Neuronal stem cell (in vitro differentiated cells): ENCODE measurements around the gene KCNG4.

Source experiments
- DNase-seq: peaks from one replicate; pipeline ENCODE4 v3.0.0-alpha.2; 2013; ENCODE audit warnings: low spot score
- H2AFZ ChIP-seq: one replicate; pipeline ENCODE4 v1.6.1; 2013; ENCODE audit warnings: mild to moderate bottlenecking, low read length, inconsistent platforms
- H2AK5ac ChIP-seq: 2 replicates; pipeline ENCODE4 v1.6.1; 2013; ENCODE audit warnings: low read depth, mild to moderate bottlenecking, inconsistent platforms, low read length, moderate library complexity, mixed read lengths
- H2BK120ac ChIP-seq: 2 replicates; pipeline ENCODE4 v1.6.1; 2013; ENCODE audit warnings: low read depth, mild to moderate bottlenecking, inconsistent platforms, low read length, moderate library complexity, mixed read lengths
- H2BK12ac ChIP-seq: one replicate; pipeline ENCODE4 v1.6.1; 2013; ENCODE audit warnings: low read length, inconsistent platforms
- H2BK15ac ChIP-seq: 2 replicates; pipeline ENCODE4 v1.6.1; 2013; ENCODE audit warnings: mild to moderate bottlenecking, low read length, inconsistent platforms, mixed read lengths
- H2BK5ac ChIP-seq: one replicate; pipeline ENCODE4 v1.6.1; 2013; ENCODE audit warnings: inconsistent platforms, mild to moderate bottlenecking, low read length, moderate library complexity
- H3K14ac ChIP-seq: one replicate; pipeline ENCODE4 v1.6.1; 2013; ENCODE audit warnings: low read length, inconsistent platforms
- H3K18ac ChIP-seq: 2 replicates; pipeline ENCODE4 v1.6.1; 2013; ENCODE audit warnings: low read length, inconsistent platforms
- H3K23ac ChIP-seq: 2 replicates; pipeline ENCODE4 v1.6.1; 2013; ENCODE audit warnings: low read depth, mild to moderate bottlenecking, mixed read lengths, low read length, inconsistent platforms; ENCODE audit not compliant: poor library complexity
- H3K27ac ChIP-seq: replicated peaks from 3 replicates; pipeline ENCODE4 v1.5.1; 2013; ENCODE audit warnings: low read length, inconsistent platforms
- H3K27me3 ChIP-seq, 3 experiments: 2 replicates each; pipeline ENCODE4 v1.6.1; 2013; ENCODE audit warnings: low read length in 3 of 3, mild to moderate bottlenecking in 2 of 3, inconsistent platforms in 1 of 3, low read depth in 1 of 3, mixed read lengths in 1 of 3, moderate library complexity in 1 of 3; ENCODE audit not compliant: control insufficient read depth in 3 of 3, insufficient read depth in 3 of 3
- H3K36me3 ChIP-seq, 2 donors: replicated peaks in 1 of 2; 2 replicates each; pipeline ENCODE4 v1.6.1; 2013; ENCODE audit warnings: low read length in 2 of 2; ENCODE audit not compliant: control insufficient read depth in 2 of 2, insufficient read depth in 2 of 2
- H3K4ac ChIP-seq: 2 replicates; pipeline ENCODE4 v1.6.1; 2013; ENCODE audit warnings: inconsistent platforms, mild to moderate bottlenecking, low read length, moderate library complexity
- H3K4me1 ChIP-seq, 2 donors: 1 replicate in 1 of 2; 2 replicates in 1 of 2; pipeline ENCODE4 v1.6.1; 2013; ENCODE audit warnings: low read length in 2 of 2, low read depth in 1 of 2; ENCODE audit not compliant: control insufficient read depth in 2 of 2, insufficient read depth in 1 of 2
- H3K4me2 ChIP-seq: one replicate; pipeline ENCODE4 v1.6.1; 2013; ENCODE audit warnings: mild to moderate bottlenecking, low read length, inconsistent platforms; ENCODE audit not compliant: insufficient read depth, poor library complexity, severe bottlenecking
- H3K4me3 ChIP-seq, 2 donors: 2 replicates each; pipeline ENCODE4 v1.5.1; 2013; ENCODE audit warnings: low read length in 2 of 2, mild to moderate bottlenecking in 2 of 2, inconsistent platforms in 1 of 2, moderate library complexity in 1 of 2
- H3K79me1 ChIP-seq: one replicate; pipeline ENCODE4 v1.6.1; 2013; ENCODE audit warnings: low read depth, mild to moderate bottlenecking, inconsistent platforms, low read length, moderate library complexity
- H3K9ac ChIP-seq: one replicate; pipeline ENCODE4 v1.6.1; 2013; ENCODE audit warnings: mild to moderate bottlenecking, low read depth, low read length, inconsistent platforms; ENCODE audit not compliant: poor library complexity
- H3K9me3 ChIP-seq, 2 donors: replicated peaks in 1 of 2; 2 replicates each; pipeline versions ENCODE3 to v1.6.1; 2013; ENCODE audit warnings: low read length in 2 of 2, mild to moderate bottlenecking in 2 of 2, inconsistent platforms in 1 of 2, low read depth in 1 of 2, mixed read lengths in 1 of 2, moderate library complexity in 1 of 2; ENCODE audit not compliant: control insufficient read depth in 2 of 2, insufficient read depth in 1 of 2
- H4K8ac ChIP-seq: one replicate; pipeline ENCODE4 v1.6.1; 2013; ENCODE audit warnings: low read depth, mild to moderate bottlenecking, inconsistent platforms, low read length, moderate library complexity
- H4K91ac ChIP-seq: one replicate; pipeline ENCODE4 v1.6.1; 2013; ENCODE audit warnings: low read length, low read depth, mild to moderate bottlenecking, inconsistent platforms; ENCODE audit not compliant: poor library complexity
- WGBS, 2 donors: extraction: QIAGEN DNeasy Blood & Tissue Kit; methylation state at CpG; one replicate each; pipeline ENCODE4 v1.1.7; 2013; ENCODE audit warnings: missing lambda C conversion rate in 2 of 2, mixed read lengths in 1 of 2; ENCODE audit not compliant: insufficient read length in 2 of 2, insufficient replicate concordance in 1 of 2; ENCODE audit errors: extremely low coverage in 2 of 2; 5-methylcytosine and 5-hydroxymethylcytosine counted together

Gene KCNG4

DNA sequence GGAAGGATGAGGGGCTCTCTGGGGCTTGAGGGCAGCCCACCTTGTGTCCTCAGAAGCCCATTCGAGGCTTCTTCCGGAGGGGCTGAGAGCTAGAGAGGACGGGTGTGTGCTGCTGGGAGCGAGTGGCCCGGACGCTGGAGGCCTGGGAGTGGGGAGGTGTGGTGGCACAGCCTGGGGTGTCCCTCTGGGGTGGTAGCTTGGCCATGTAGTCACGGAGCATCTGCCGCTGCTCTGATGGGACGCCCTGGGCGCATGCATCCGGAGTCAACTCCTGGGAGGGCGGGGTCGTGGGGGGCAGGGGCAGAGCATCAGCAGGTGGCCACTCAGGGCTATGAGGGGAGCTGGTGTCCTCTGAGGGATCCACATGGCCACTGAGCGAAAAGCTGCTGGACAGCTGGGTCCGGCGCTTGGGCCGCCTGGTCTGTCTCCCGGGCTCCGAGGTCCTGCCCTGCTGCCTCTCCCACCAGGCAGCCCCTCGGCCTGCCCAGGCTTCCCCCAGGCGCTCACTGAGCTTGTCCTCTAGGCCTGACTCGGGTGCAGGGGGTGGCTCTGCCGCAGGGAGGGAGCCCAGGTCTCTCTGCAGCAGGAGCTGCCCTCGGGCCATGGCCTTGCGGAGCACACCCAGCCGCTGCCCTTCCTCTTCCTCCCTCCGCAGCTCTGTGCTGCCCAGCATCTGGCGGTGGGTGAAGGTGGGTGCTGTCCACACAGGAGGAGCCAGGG is 60.8 kb downstream of the KCNG4 start:
- H3K18ac ChIP-seq, result no peak overlapping the region
- H4K91ac ChIP-seq, result no peak overlapping the region
- no peaks in the 10 kb centered on the region for H3K27me3 ChIP-seq
- H3K9me3 ChIP-seq, result no peaks in the 10 kb centered on the region
- no peak overlapping the region for H3K4me3 ChIP-seq
- H3K27ac ChIP-seq, result no peak overlapping the region
- no peak overlapping the region for H2AFZ ChIP-seq
- H2BK12ac ChIP-seq, result no peak overlapping the region
- DNase-seq, result no peak
- no peak overlapping the region for H2AK5ac ChIP-seq
- H3K14ac ChIP-seq, result no peak overlapping the region
- no peak overlapping the region for H3K4ac ChIP-seq
- peaks cover 6% of the 10 kb centered on the region for H3K79me1 ChIP-seq
- H3K4me2 ChIP-seq, result no peak overlapping the region
- peak overlapping the region; percentile 21 for H3K9ac ChIP-seq
- WGBS, 2 donors, result no CpG with 5 or more reads among the region's 28 CpGs
- no peak overlapping the region for H3K23ac ChIP-seq
- peaks cover 0 to 15% of the 10 kb centered on the region in 2 donors for H3K4me1 ChIP-seq
- no peak overlapping the region for H4K8ac ChIP-seq
- no peak overlapping the region for H2BK15ac ChIP-seq
- H2BK120ac ChIP-seq, result no peak overlapping the region
- H2BK5ac ChIP-seq, result no peak overlapping the region
- H3K36me3 ChIP-seq, result peaks cover 42 to 67% of the 10 kb centered on the region in 2 donors

DNA sequence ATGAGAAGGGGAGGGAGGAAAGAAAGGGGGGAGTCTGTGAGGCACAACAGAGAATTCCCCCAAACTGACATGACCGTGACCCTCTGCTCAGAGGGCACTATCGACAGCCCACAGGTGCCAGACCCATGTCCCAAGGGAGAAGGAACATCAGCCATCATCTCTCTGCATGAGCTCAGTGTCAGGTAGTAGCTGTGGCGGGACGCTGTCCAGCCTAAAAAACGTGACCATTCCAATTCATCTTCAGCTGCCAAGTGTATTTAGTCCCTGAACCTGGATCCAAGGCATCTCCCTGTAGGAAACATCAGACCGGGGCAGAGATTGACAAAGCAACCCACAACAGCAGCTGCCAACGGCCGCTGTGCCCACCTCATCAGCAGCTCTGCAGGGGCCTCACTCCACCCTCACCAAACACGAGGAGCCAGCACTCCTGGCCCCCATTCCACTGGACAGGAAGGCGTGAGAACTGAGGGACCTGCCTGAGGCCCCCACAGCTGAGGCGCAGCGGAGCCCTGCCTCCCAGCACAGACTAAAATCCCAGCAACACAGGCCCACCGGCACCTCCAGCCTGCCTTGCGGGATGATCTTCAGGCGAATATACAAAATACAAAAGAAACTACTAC is 61.6 kb downstream of the KCNG4 start:
- no peaks in the 10 kb centered on the region for H3K9me3 ChIP-seq
- no peak overlapping the region for H4K91ac ChIP-seq
- H4K8ac ChIP-seq, result no peak overlapping the region
- no peak overlapping the region for H3K4ac ChIP-seq
- H2AK5ac ChIP-seq, result no peak overlapping the region
- H3K23ac ChIP-seq, result no peak overlapping the region
- no peak overlapping the region for H3K9ac ChIP-seq
- no peak overlapping the region for H3K27ac ChIP-seq
- peaks cover 36 to 59% of the 10 kb centered on the region in 2 donors for H3K36me3 ChIP-seq
- no peak overlapping the region for H2BK5ac ChIP-seq
- no peak overlapping the region for H3K4me3 ChIP-seq
- H3K14ac ChIP-seq, result no peak overlapping the region
- H2BK120ac ChIP-seq, result no peak overlapping the region
- H3K4me1 ChIP-seq, result peaks cover 0 to 15% of the 10 kb centered on the region in 2 donors
- H3K18ac ChIP-seq, result no peak overlapping the region
- no CpG with 5 or more reads among the region's 15 CpGs for WGBS, 2 donors
- H3K4me2 ChIP-seq, result no peak overlapping the region
- no peak overlapping the region for H2BK12ac ChIP-seq
- DNase-seq, result no peak
- H3K27me3 ChIP-seq, result no peaks in the 10 kb centered on the region
- H3K79me1 ChIP-seq, result peaks cover 4% of the 10 kb centered on the region
- H2BK15ac ChIP-seq, result no peak overlapping the region
- H2AFZ ChIP-seq, result no peak overlapping the region

DNA sequence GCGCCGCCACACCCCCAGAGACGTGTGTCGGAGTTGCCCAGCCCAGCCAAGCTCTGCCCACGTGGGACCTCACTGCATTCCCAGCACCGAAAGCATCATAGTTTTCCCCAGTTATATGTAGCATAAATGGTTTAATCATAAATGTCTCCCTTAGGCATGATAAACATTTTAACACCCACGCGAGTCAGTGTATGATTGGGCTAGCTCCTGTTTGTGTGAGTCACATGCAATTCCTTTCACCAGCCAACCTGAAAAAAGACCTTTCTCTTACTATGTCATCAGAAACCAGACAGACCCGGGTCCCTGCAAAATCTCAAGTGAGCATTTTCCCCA is 62.1 kb downstream of the KCNG4 start:
- H3K9ac ChIP-seq, result no peak overlapping the region
- H3K27ac ChIP-seq, result no peak overlapping the region
- no CpG with 5 or more reads among the region's 9 CpGs for WGBS, 2 donors
- H3K4me2 ChIP-seq, result no peak overlapping the region
- H2BK120ac ChIP-seq, result no peak overlapping the region
- H3K23ac ChIP-seq, result no peak overlapping the region
- no peak overlapping the region for H4K91ac ChIP-seq
- no peak overlapping the region for H2BK15ac ChIP-seq
- no peak overlapping the region for H3K14ac ChIP-seq
- no peak overlapping the region for H2BK12ac ChIP-seq
- H3K4me3 ChIP-seq, result no peak overlapping the region
- H4K8ac ChIP-seq, result no peak overlapping the region
- peaks cover 0 to 15% of the 10 kb centered on the region in 2 donors for H3K4me1 ChIP-seq
- no peaks in the 10 kb centered on the region for H3K27me3 ChIP-seq
- no peak overlapping the region for H2BK5ac ChIP-seq
- DNase-seq, result no peak
- H3K36me3 ChIP-seq, result peaks cover 30 to 53% of the 10 kb centered on the region in 2 donors
- H3K79me1 ChIP-seq, result peaks cover 3% of the 10 kb centered on the region
- no peak overlapping the region for H2AK5ac ChIP-seq
- no peak overlapping the region for H2AFZ ChIP-seq
- no peak overlapping the region for H3K4ac ChIP-seq
- no peaks in the 10 kb centered on the region for H3K9me3 ChIP-seq
- H3K18ac ChIP-seq, result no peak overlapping the region

DNA sequence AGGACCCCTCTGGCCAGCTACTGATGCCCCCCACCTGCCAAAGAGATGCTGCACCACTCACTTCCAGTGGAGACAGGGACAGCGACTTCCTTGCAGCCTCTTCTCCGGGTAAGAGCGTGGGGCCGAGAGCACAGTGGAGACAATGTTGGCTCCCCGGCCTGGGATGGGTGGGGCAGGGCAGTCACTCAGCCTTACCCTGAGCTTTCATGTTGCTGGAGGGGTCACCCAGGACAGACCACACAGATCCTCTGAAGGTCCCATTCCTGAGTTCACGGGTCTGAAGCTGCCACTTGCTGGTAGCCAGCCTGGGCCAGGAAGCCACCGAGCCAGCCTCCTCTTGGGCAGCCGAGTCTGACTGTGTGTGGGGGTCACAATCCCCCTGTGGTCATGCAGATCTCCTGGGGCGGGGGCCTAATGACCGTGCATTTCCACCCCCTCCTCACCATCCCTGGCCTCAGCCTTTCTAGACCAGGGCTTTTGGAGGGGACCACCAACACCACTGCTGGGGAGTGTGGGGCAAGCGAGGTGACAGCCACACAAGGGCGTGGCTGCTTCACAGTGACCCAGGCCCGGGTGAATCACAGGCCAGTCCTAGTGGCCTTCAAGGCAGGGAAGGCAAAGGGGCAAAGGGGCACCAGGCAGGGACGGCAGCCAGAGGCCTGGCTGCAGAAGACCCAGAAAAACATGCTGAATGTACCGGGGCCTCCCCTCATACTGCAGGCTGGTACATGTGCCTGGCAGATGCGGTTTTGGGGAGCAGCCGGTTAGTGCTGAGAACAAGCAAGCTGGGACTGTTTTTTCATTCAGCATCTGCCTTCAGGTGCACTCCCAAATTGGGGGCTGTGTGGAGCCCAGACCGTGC is 63.4 kb downstream of the KCNG4 start:
- peak overlapping the region; percentile 32 for H2BK5ac ChIP-seq
- no peaks in the 10 kb centered on the region for H3K27me3 ChIP-seq
- H3K23ac ChIP-seq, result peak overlapping the region; percentile 81
- H3K14ac ChIP-seq, result no peak overlapping the region
- H3K4ac ChIP-seq, result no peak overlapping the region
- H4K8ac ChIP-seq, result no peak overlapping the region
- H2BK12ac ChIP-seq, result no peak overlapping the region
- peaks cover 22 to 40% of the 10 kb centered on the region in 2 donors for H3K36me3 ChIP-seq
- H3K4me1 ChIP-seq, result peaks cover 0 to 15% of the 10 kb centered on the region in 2 donors
- no peak overlapping the region for H3K18ac ChIP-seq
- H2AK5ac ChIP-seq, result peak overlapping the region; percentile 65
- no peak overlapping the region for H3K4me2 ChIP-seq
- H4K91ac ChIP-seq, result no peak overlapping the region
- peaks cover 3% of the 10 kb centered on the region for H3K79me1 ChIP-seq
- H3K4me3 ChIP-seq, result no peak overlapping the region
- no peak overlapping the region for H3K9ac ChIP-seq
- H2BK15ac ChIP-seq, result no peak overlapping the region
- H2AFZ ChIP-seq, result peak overlapping the region; percentile 51
- no CpG with 5 or more reads among the region's 18 CpGs for WGBS, 2 donors
- no peak overlapping the region for H2BK120ac ChIP-seq
- DNase-seq, result no peak
- H3K27ac ChIP-seq, result peak overlapping the region; percentile 28
- H3K9me3 ChIP-seq, result no peaks in the 10 kb centered on the region
